Rectal smooth muscle tissue (tissue), 1 donor: Measurements from ENCODE around the gene HAND2.

ENCODE experiments used
- H3K27ac ChIP-seq: one replicate; pipeline ENCODE4 v1.7.0; 2013; ENCODE audit warnings: low read depth, low read length, inconsistent platforms
- H3K27me3 ChIP-seq: one replicate; pipeline ENCODE4 v1.7.0; 2013; ENCODE audit warnings: low read length; ENCODE audit not compliant: control insufficient read depth, insufficient read depth
- H3K36me3 ChIP-seq: one replicate; pipeline ENCODE4 v1.7.0; 2013; ENCODE audit warnings: low read length; ENCODE audit not compliant: control insufficient read depth, insufficient read depth
- H3K4me1 ChIP-seq: one replicate; pipeline ENCODE4 v1.7.0; 2013; ENCODE audit warnings: low read length; ENCODE audit not compliant: control insufficient read depth, insufficient read depth
- H3K4me3 ChIP-seq: one replicate; pipeline ENCODE4 v1.7.0; 2013; ENCODE audit warnings: low read length
- H3K9ac ChIP-seq: one replicate; pipeline ENCODE4 v1.7.0; 2013; ENCODE audit warnings: low read length

HAND2 gene

DNA sequence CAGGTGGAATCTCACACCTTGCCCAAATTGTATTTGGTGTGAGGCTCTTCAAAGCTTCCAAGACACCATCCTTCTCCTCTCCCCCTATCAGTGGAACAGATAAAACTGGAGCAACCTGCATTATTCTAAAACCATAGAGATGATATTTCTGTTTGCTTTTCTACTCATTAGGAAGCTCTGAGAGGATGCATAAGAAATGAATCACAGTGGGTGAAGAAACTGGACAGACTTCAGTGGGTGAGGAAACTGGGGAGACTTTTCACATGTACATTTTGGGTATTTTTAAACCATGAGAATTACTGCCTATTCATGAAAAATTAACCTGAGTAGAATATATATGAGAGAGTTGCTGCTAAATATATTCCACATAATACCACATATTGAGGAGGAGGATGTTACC is 16.4 kb downstream of the HAND2 start:
- Histone ChIP-seq H3K9ac (no peak overlapping the region), H3K27me3 (peaks cover 8% of the 10 kb centered on the region), H3K36me3 (no peaks in the 10 kb centered on the region), H3K4me1 (peaks cover 9% of the 10 kb centered on the region), H3K27ac (no peak overlapping the region), H3K4me3 (no peak overlapping the region)

GRCh38 chr4:173511787-173512361 is 18.2 kb downstream of the HAND2 start:
- no peaks in the 10 kb centered on the region for H3K36me3 ChIP-seq
- peaks cover 6% of the 10 kb centered on the region for H3K27me3 ChIP-seq
- H3K9ac ChIP-seq = no peak overlapping the region
- H3K4me1 ChIP-seq = peaks cover 10% of the 10 kb centered on the region
- no peak overlapping the region for H3K4me3 ChIP-seq
- no peak overlapping the region for H3K27ac ChIP-seq

GRCh38 chr4:173509036-173510001 is 20.7 kb downstream of the HAND2 start:
- H3K27me3 ChIP-seq = peaks cover 4% of the 10 kb centered on the region
- H3K4me3 ChIP-seq = peak overlapping the region; percentile 72
- H3K4me1 ChIP-seq = peaks cover 12% of the 10 kb centered on the region
- no peaks in the 10 kb centered on the region for H3K36me3 ChIP-seq
- H3K27ac ChIP-seq = peak overlapping the region; percentile 95
- H3K9ac ChIP-seq = peak overlapping the region; percentile 59

GRCh38 chr4:173508386-173509035 is 21.5 kb downstream of the HAND2 start:
- Histone ChIP-seq H3K4me1 (peaks cover 12% of the 10 kb centered on the region), H3K9ac (no peak overlapping the region), H3K36me3 (no peaks in the 10 kb centered on the region), H3K4me3 (peak overlapping the region; percentile 72), H3K27me3 (peaks cover 4% of the 10 kb centered on the region), H3K27ac (peak overlapping the region; percentile 95)

DNA sequence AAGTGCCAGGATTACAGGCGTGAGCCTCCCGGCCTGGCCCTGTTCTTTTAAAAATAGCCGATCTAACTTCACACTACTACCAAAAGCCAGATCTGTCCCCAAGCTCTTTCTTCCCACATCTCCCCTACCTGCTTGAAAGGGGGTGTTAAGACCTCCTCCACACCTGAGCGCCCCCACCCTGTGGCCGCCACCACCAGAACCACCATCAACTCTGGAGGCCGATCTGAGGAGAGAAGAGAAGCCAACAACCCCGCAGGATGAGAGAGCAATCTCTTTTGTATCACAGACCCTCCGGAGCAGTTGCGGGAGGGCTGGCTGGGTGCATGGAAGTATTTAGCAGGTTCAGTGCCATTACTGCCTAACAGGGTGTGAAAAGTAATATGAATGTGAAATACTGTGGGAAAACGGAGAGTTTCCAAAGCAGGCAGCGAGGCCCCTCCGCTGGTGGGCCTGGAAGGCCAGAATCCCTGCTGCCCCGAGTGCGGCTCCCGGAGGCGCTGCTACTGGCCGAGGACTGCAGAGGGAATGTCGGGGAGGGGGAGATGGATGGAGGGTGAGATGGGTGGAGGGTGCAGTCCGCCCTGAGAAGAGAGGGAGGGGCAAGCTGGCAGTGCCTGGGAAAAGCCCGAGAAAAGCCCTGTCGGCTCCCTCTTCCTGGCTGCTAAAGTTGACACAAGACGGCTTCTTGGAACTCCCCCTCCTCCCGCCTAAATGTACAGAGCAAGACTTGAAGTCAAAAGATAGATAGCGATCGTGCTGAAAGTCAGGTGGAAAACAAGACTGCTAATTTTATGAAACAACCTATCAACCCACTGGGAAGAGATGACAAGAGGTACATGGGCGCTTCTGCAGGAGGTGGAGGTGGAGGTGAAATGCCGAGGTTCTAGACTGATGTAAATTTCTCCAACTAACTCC is 22.3 kb downstream of the HAND2 start:
- H3K27ac ChIP-seq = peak overlapping the region; percentile 95
- no peaks in the 10 kb centered on the region for H3K36me3 ChIP-seq
- H3K4me1 ChIP-seq = peaks cover 12% of the 10 kb centered on the region
- H3K4me3 ChIP-seq = peak overlapping the region; percentile 72
- H3K9ac ChIP-seq = no peak overlapping the region
- peaks cover 4% of the 10 kb centered on the region for H3K27me3 ChIP-seq

GRCh38 chr4:173506597-173507211 is 23.3 kb downstream of the HAND2 start:
- peaks cover 4% of the 10 kb centered on the region for H3K27me3 ChIP-seq
- no peak overlapping the region for H3K9ac ChIP-seq
- H3K27ac ChIP-seq = peak overlapping the region; percentile 95
- no peaks in the 10 kb centered on the region for H3K36me3 ChIP-seq
- H3K4me3 ChIP-seq = peak overlapping the region; percentile 45
- H3K4me1 ChIP-seq = peaks cover 12% of the 10 kb centered on the region

DNA sequence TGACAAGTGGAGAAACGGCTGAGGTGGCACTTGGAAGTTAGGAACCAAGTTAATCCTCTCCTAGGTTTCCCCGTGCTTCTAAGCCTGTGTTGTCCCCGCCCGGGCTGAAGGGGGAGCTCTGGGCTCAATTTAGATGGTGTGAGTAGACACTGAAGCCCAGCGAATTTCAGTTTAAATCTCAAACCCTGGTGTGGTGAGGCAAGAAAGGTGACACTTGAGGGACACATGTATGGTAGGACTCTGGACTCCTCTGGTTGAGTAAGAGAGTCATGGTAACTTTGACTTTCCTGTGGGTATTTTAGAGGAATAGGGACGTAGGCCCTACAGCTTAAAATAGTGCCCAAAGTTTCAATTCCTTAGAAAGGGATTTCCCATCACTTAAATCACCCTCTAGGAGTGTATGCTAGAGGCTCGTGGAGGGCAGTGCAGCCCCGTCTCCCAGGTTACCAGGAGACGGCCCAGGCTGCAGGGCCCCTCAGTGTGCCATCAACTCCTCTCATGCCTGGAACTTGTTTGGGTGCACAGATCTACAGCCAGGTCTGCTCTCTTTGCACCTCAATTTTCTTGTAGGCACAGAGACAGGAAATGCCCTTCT is 24.0 kb downstream of the HAND2 start:
- Histone ChIP-seq H3K36me3 (no peaks in the 10 kb centered on the region), H3K9ac (no peak overlapping the region), H3K27me3 (peaks cover 8% of the 10 kb centered on the region), H3K4me3 (peak overlapping the region; percentile 45), H3K4me1 (peaks cover 12% of the 10 kb centered on the region), H3K27ac (peak overlapping the region; percentile 95)

- Histone ChIP-seq H3K4me1 (peaks cover 12% of the 10 kb centered on the region), H3K36me3 (no peaks in the 10 kb centered on the region), H3K27me3 (peaks cover 8% of the 10 kb centered on the region), H3K4me3 (no peak overlapping the region), H3K27ac (no peak overlapping the region), H3K9ac (no peak overlapping the region)
Observed at GRCh38 chr4:173504181-173504503, 25.9 kb downstream of the HAND2 start.

GRCh38 chr4:173503330-173504180 is 26.5 kb downstream of the HAND2 start:
- Histone ChIP-seq H3K4me3 (no peak overlapping the region), H3K27ac (no peak overlapping the region), H3K27me3 (peaks cover 8% of the 10 kb centered on the region)

GRCh38 chr4:173502282-173502681 is 27.7 kb downstream of the HAND2 start:
- H3K4me3 ChIP-seq = no peak overlapping the region
- no peaks in the 10 kb centered on the region for H3K36me3 ChIP-seq
- no peak overlapping the region for H3K9ac ChIP-seq
- peaks cover 7% of the 10 kb centered on the region for H3K4me1 ChIP-seq
- peaks cover 8% of the 10 kb centered on the region for H3K27me3 ChIP-seq
- H3K27ac ChIP-seq = no peak overlapping the region

More at GRCh38 chr4:173503330-173504180, 26.5 kb downstream of the HAND2 start:
- peaks cover 7% of the 10 kb centered on the region for H3K4me1 ChIP-seq
- H3K36me3 ChIP-seq = no peaks in the 10 kb centered on the region
- H3K9ac ChIP-seq = no peak overlapping the region
